Neural cell (in vitro differentiated cells): Measurements from ENCODE around the gene DPF3.

Experiments used
- CTCF ChIP-seq: fragments of 450-650 bp; IDR thresholded peaks from 2 replicates; pipeline ENCODE4 v1.5.1; 2014; ENCODE audit warnings: antibody characterized with exemption, mild to moderate bottlenecking, moderate library complexity; ENCODE audit not compliant: poor library complexity, severe bottlenecking
- EZH2 ChIP-seq: fragments of 200-600, 300-800 bp; shearing (Covaris generic), sonication (generic); IDR thresholded peaks from 2 replicates; pipeline ENCODE4 v1.6.1; 2014; ENCODE audit warnings: antibody characterized with exemption, low read length, borderline replicate concordance, mild to moderate bottlenecking; ENCODE audit not compliant: insufficient read depth, poor library complexity, severe bottlenecking
- POLR2AphosphoS5 ChIP-seq: IDR thresholded peaks from 2 replicates; pipeline ENCODE4 v1.6.1; 2012
- REST ChIP-seq: IDR thresholded peaks from 2 replicates; pipeline ENCODE4 v1.6.1; 2012; ENCODE audit warnings: borderline replicate concordance
- TAF1 ChIP-seq: IDR thresholded peaks from 2 replicates; pipeline ENCODE4 v1.6.1; 2012; ENCODE audit warnings: low read depth

DNA sequence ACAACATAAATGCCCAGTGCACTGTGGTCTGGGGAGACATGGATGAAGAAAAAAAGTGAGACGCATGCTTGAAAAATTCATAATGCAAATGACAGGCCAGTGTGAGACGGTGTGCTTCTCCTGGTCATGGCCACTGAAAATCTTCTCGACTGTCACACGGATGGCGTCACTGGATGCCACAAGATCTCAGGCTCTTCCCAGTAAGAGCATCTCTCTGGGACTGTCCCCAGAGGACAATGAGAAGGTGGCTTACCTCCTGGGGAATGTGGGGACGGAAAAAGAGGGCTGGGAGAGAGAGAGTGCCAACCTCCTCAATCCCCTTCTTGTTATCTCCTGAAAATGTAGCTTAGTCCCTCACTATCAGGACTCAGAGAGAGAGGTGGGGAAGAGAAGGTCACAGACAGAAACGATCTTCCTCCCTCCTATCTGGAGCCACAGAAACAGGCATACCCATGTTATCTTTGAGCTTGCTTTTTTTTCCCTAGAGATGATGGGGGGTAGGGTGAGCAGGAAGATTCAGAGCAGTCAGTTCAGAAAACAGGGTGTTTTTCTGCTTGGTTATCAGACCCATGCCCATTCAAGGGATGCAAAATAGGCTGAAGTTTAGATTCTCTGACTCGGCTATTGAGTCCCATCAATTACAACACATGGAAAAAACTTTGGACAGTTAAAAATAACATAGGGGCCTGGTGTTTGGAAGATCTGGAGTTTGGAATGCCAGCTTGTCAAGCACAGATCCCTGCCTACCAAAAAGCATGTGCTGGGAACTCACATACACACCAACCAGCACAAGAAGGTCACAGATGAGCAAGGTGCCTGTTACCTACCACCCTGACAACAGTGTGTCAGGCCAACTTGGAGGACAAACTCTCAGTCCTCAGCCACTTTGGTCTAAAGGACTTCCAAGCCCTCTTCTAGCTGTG lies 24.2 kb downstream of the DPF3 start:
- no peak for TF ChIP-seq CTCF
- TF ChIP-seq TAF1: no peak
- no peak for TF ChIP-seq POLR2AphosphoS5
- TF ChIP-seq EZH2: no peak
- TF ChIP-seq REST: no peak
